Esophagus squamous epithelium (tissue), 5 donors: ENCODE results near the gene TMEFF2. TPM values are rescaled to one million over a fixed set of nuclear protein-coding genes. Genes with fewer than 3 reads are reported as not detected.

Experiments
- DNase-seq: peaks from one replicate; lab custom pipeline; 2025; lab: John Stamatoyannopoulos, UW
- H3K27ac ChIP-seq, 4 donors: fragments of 200-600 bp; sonication (generic); one replicate each; pipeline ENCODE4 v1.5.1; 2016 to 2019; ENCODE audit warnings: mild to moderate bottlenecking in 1 of 4
- H3K27me3 ChIP-seq, 4 donors: fragments of 200-600 bp; sonication (generic); 1 replicate in 3 of 4; 2 replicates in 1 of 4; pipeline versions ENCODE4 v1.5.1 to v1.6.0; 2017 to 2021; ENCODE audit warnings: antibody characterized with exemption in 1 of 4
- H3K36me3 ChIP-seq, 3 donors: fragments of 200-600 bp; sonication (generic); one replicate each; pipeline ENCODE4 v1.5.1; 2016 to 2019
- H3K4me1 ChIP-seq, 3 donors: fragments of 200-600 bp; sonication (generic); one replicate each; pipeline ENCODE4 v1.5.1; 2017 to 2019
- H3K4me3 ChIP-seq, 4 donors: fragments of 200-600 bp; sonication (generic); 1 replicate in 3 of 4; 2 replicates in 1 of 4; pipeline ENCODE4 v1.5.1; 2016 to 2019; ENCODE audit warnings: mild to moderate bottlenecking in 2 of 4, moderate library complexity in 1 of 4
- H3K9me3 ChIP-seq, 3 donors: fragments of 200-600 bp; sonication (generic); one replicate each; pipeline ENCODE4 v1.5.1; 2016 to 2019
- CTCF ChIP-seq, 6 experiments: fragments of 450-650 bp in 4 of 6; fragments of 200-600 bp in 2 of 6; sonication (generic) in 2 of 6; IDR thresholded peaks; one replicate each; pipeline ENCODE4 v1.5.1; 2016 to 2019; ENCODE audit warnings: antibody characterized with exemption in 6 of 6, mild to moderate bottlenecking in 4 of 6, moderate library complexity in 4 of 6
- POLR2A ChIP-seq, 4 donors: fragments of 450-650 bp; IDR thresholded peaks; one replicate each; pipeline ENCODE4 v1.6.1; 2017; ENCODE audit warnings: antibody characterized with exemption in 4 of 4, mild to moderate bottlenecking in 4 of 4, moderate library complexity in 3 of 4
- WGBS, 2 donors: methylation state at CpG; one replicate each; pipeline ENCODE4 v1.1.5; 2018; 5-methylcytosine and 5-hydroxymethylcytosine counted together
- intact Hi-C: fragments of 100-400 bp; cut with DNase I; formaldehyde crosslinking; loops from one replicate; pipeline ENCODE4 v1.15.0; 2022
- total RNA-seq, 4 donors: library from RNA; depleted of rRNA; stranded (reverse); fragments of >200 nt; gene quantifications; one replicate each; pipeline ENCODE4 v1.1.0, GENCODE V29; 2016
- donor health status: DM: yes; HTN: yes; CAD: no.

Gene TMEFF2
- total RNA-seq, 4 donors from 2014 or later: 1.5 TPM; not detected in 3

- DNase-seq: no peak
- H3K4me1 ChIP-seq: no peaks in the 10 kb centered on the region
- H3K27ac ChIP-seq: no peak overlapping the region
- no peak overlapping the region for H3K4me3 ChIP-seq
- no peak for TF ChIP-seq CTCF (IDR thresholded peaks at IDR 0.05)
- no peak for TF ChIP-seq POLR2A (IDR thresholded peaks at IDR 0.05)
- intact Hi-C loops: no loop called here
- H3K27me3 ChIP-seq: no peaks in the 10 kb centered on the region
- no peaks in the 10 kb centered on the region for H3K9me3 ChIP-seq
- 45 to 46% methylated on average over 7 of the region's 7 CpGs for WGBS, 2 donors
- H3K36me3 ChIP-seq: no peaks in the 10 kb centered on the region
Observed at GRCh38 chr2:191957996-191958860, 236.5 kb downstream of the TMEFF2 start.

- Histone ChIP-seq H3K4me1 (no peaks in the 10 kb centered on the region), H3K27me3 (no peaks in the 10 kb centered on the region), H3K9me3 (no peaks in the 10 kb centered on the region), H3K36me3 (no peaks in the 10 kb centered on the region), H3K27ac (no peak overlapping the region), H3K4me3 (no peak overlapping the region)
- intact Hi-C loops: no loop called here
- TF ChIP-seq POLR2A (IDR thresholded peaks at IDR 0.05) (no peak), CTCF (IDR thresholded peaks at IDR 0.05) (no peak)
- WGBS, 2 donors: 30 to 49% methylated on average over 2 of the region's 2 CpGs
- DNase-seq: no peak
Observed at GRCh38 chr2:191954451-191954850, 240.3 kb downstream of the TMEFF2 start.

DNA sequence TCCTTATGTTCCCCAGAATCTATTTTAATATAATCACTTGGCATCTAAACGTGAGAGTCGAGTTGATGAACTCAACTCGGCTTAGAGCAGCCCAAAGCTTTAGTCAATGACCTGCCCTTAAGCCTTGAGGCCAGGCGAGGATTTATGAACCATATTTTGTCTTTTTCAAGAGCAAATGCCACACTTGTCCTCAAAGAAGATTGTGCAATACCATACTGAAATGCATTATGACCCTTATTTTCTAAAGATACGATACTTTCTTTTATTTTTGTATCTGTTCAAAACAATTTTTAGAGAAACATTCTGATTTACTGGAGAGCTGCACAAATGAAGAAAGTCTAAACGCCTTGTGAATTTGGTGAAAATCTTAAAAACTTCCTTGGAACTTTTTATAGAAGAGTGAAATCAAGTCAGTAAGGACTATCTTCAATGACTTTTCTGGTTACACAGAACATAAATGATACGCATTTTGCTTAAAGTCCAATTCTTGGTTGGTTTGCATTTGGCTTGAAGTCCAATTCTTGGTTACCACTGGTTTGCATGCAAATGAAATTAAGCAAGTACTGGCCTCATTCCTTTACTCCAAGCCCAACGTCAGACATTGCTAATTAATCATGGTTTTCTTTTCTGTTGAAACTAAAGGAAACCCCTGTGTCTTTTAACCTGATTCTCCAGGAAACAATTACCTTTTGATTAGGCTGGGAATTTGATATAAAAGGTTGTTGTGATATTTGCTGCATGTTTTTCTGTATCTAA is 242.0 kb downstream of the TMEFF2 start:
- no peak for DNase-seq
- no peak for TF ChIP-seq POLR2A (IDR thresholded peaks at IDR 0.05)
- TF ChIP-seq CTCF (IDR thresholded peaks at IDR 0.05): no peak
- no peaks in the 10 kb centered on the region for H3K36me3 ChIP-seq
- intact Hi-C loops: no loop called here
- H3K9me3 ChIP-seq: no peaks in the 10 kb centered on the region
- H3K4me1 ChIP-seq: no peaks in the 10 kb centered on the region
- no peak overlapping the region for H3K4me3 ChIP-seq
- H3K27me3 ChIP-seq: no peaks in the 10 kb centered on the region
- WGBS, 2 donors: 71 to 78% methylated on average over 8 of the region's 8 CpGs
- no peak overlapping the region for H3K27ac ChIP-seq

DNA sequence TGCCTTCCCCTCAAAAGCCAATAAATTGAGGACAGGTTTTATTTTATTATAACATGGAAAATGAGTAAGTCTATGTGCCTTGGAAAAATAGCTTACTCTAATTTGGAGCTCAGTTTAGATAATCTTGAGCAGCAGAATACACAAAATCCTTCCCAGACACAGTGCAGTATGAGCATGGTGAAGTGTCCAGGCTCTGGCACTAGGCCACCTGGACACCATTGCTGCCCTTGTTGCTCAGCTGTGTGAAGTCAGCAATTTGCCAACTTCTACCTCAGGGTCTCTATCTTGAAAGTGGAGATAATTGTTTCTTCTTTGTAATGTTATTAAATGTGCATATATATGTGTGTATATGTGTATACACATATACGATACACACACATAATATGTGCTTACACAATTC is 242.9 kb downstream of the TMEFF2 start:
- intact Hi-C loops: no loop called here
- Histone ChIP-seq H3K9me3 (no peaks in the 10 kb centered on the region), H3K27ac (no peak overlapping the region), H3K27me3 (no peaks in the 10 kb centered on the region), H3K4me1 (no peaks in the 10 kb centered on the region), H3K4me3 (no peak overlapping the region), H3K36me3 (no peaks in the 10 kb centered on the region)
- TF ChIP-seq POLR2A (IDR thresholded peaks at IDR 0.05) (no peak), CTCF (IDR thresholded peaks at IDR 0.05) (no peak)
- no peak for DNase-seq
- 71 to 86% methylated on average over 1 of the region's 1 CpG for WGBS, 2 donors

GRCh38 chr2:191951376-191951775 is 243.4 kb downstream of the TMEFF2 start:
- H3K4me3 ChIP-seq: no peak overlapping the region
- H3K9me3 ChIP-seq: no peaks in the 10 kb centered on the region
- DNase-seq: no peak
- H3K27ac ChIP-seq: no peak overlapping the region
- H3K27me3 ChIP-seq: no peaks in the 10 kb centered on the region
- WGBS, 2 donors: 71 to 83% methylated on average over 1 of the region's 1 CpG
- no peak for TF ChIP-seq POLR2A (IDR thresholded peaks at IDR 0.05)
- no peak for TF ChIP-seq CTCF (IDR thresholded peaks at IDR 0.05)
- H3K36me3 ChIP-seq: no peaks in the 10 kb centered on the region
- H3K4me1 ChIP-seq: no peaks in the 10 kb centered on the region
- intact Hi-C loops: no loop called here
